IPS-20b (cell line): ENCODE measurements around the gene ITSN1.
A peak's percentile ranks its signal among the peaks of the same experiment; 100 is the strongest.

Experiments used
- H3K27ac ChIP-seq: one replicate; pipeline ENCODE4 v1.5.1; 2013; ENCODE audit warnings: low read length
- H3K27me3 ChIP-seq: 2 replicates; pipeline ENCODE4 v1.6.1; 2013; ENCODE audit warnings: mild to moderate bottlenecking, low read length, inconsistent platforms; ENCODE audit not compliant: insufficient read depth
- H3K36me3 ChIP-seq: 2 replicates; pipeline ENCODE4 v1.6.1; 2013; ENCODE audit warnings: low read depth, mild to moderate bottlenecking, inconsistent platforms, low read length, moderate library complexity; ENCODE audit not compliant: insufficient read depth
- H3K4me1 ChIP-seq: 2 replicates; pipeline ENCODE4 v1.6.1; 2013; ENCODE audit warnings: mild to moderate bottlenecking, control low read depth, inconsistent platforms, low read length, moderate library complexity; ENCODE audit not compliant: insufficient read depth
- H3K4me3 ChIP-seq: 2 replicates; pipeline ENCODE4 v1.5.1; 2013; ENCODE audit warnings: mild to moderate bottlenecking, low read length, inconsistent platforms
- H3K9ac ChIP-seq: 2 replicates; pipeline ENCODE4 v1.6.1; 2013; ENCODE audit warnings: low read depth, mild to moderate bottlenecking, inconsistent platforms, low read length, moderate library complexity
- H3K9me3 ChIP-seq: 2 replicates; pipeline ENCODE4 v1.6.1; 2013; ENCODE audit warnings: mild to moderate bottlenecking, low read depth, low read length, inconsistent platforms; ENCODE audit not compliant: insufficient read depth

The ITSN1 gene

DNA sequence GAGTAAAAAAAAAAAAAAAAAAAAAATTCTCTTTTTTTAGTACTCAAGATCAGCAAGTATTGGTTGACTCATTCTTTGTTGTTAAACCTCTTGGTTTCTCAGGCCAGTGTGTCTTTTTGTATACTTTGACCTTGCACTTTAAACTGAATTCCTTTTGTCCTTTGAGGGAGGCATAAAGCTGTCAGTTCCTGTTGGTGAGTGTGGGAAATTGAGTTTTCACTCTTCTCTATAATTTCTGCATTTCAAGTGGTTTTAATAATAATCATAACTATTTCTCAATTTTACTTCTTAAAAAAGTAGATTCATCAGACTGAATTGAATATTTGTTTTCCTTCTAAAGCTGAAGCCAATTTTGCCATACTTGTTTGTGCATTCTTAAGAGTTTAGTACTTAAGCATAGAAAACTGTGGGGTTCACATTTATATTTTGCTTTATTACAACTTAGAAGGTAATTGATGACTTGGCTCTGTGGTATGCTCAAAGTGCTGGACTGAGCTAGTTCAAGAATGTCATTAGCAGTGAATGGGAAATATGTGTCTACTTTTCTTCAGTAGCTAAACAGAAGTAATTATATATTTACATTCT, 43.4 kb downstream of the ITSN1 start:
- H3K9me3 ChIP-seq: no peaks in the 10 kb centered on the region
- H3K36me3 ChIP-seq: no peaks in the 10 kb centered on the region
- H3K4me3 ChIP-seq: peak overlapping the region; percentile 56
- H3K27ac ChIP-seq: peak overlapping the region; percentile 69
- peaks cover 62% of the 10 kb centered on the region for H3K4me1 ChIP-seq
- peak overlapping the region; percentile 60; the same call in 1 of the 2 replicates for H3K9ac ChIP-seq
- H3K27me3 ChIP-seq: no peaks in the 10 kb centered on the region

GRCh38 chr21:33686386-33686785, 44.1 kb downstream of the ITSN1 start:
- peaks cover 62% of the 10 kb centered on the region for H3K4me1 ChIP-seq
- no peak overlapping the region; the same call in 1 of the 2 replicates for H3K4me3 ChIP-seq
- peak overlapping the region; percentile 1; the same call in 1 of the 2 replicates for H3K9ac ChIP-seq
- no peaks in the 10 kb centered on the region for H3K27me3 ChIP-seq
- H3K9me3 ChIP-seq: no peaks in the 10 kb centered on the region
- H3K27ac ChIP-seq: peak overlapping the region; percentile 0
- no peaks in the 10 kb centered on the region for H3K36me3 ChIP-seq

GRCh38 chr21:33687634-33688033, 45.3 kb downstream of the ITSN1 start:
- no peaks in the 10 kb centered on the region for H3K27me3 ChIP-seq
- no peaks in the 10 kb centered on the region for H3K9me3 ChIP-seq
- H3K27ac ChIP-seq: no peak overlapping the region
- no peaks in the 10 kb centered on the region for H3K36me3 ChIP-seq
- H3K9ac ChIP-seq: peak overlapping the region; percentile 10; the same call in 1 of the 2 replicates
- no peak overlapping the region for H3K4me3 ChIP-seq
- peaks cover 72% of the 10 kb centered on the region for H3K4me1 ChIP-seq

DNA sequence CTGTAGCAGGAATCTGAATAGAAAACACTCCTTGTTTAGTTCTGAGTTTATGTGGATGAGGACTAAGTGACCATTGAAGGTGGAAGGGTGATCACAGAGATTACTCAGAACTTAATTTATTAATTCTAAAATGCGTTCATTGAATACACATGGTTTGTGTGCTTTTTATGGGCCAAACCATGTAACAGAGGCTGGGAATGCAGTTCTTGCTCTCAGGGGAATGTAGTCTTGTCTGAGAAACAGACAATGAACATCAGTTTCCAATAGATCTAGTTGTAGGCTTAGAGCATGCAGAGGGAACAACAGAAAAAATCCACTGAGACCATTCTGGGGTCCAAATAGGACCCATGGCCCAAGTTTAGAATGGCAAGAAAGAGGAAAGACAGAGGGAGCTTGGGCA, 46.1 kb downstream of the ITSN1 start:
- Histone ChIP-seq H3K27me3 (no peaks in the 10 kb centered on the region), H3K27ac (no peak overlapping the region), H3K9ac (no peak overlapping the region), H3K4me1 (peaks cover 65% of the 10 kb centered on the region), H3K36me3 (no peaks in the 10 kb centered on the region), H3K9me3 (no peaks in the 10 kb centered on the region), H3K4me3 (no peak overlapping the region)

- Histone ChIP-seq H3K9ac (0 out of 2 replicates have a peak overlapping the region, but pooled peaks have one; percentile 13), H3K36me3 (no peaks in the 10 kb centered on the region), H3K27me3 (no peaks in the 10 kb centered on the region), H3K4me3 (0 out of 2 replicates have a peak overlapping the region, but pooled peaks have one; percentile 14), H3K9me3 (no peaks in the 10 kb centered on the region), H3K4me1 (peaks cover 49% of the 10 kb centered on the region), H3K27ac (no peak overlapping the region)
These were observed 48.6 kb downstream of the ITSN1 start for GRCh38 chr21:33690874-33691273.

DNA sequence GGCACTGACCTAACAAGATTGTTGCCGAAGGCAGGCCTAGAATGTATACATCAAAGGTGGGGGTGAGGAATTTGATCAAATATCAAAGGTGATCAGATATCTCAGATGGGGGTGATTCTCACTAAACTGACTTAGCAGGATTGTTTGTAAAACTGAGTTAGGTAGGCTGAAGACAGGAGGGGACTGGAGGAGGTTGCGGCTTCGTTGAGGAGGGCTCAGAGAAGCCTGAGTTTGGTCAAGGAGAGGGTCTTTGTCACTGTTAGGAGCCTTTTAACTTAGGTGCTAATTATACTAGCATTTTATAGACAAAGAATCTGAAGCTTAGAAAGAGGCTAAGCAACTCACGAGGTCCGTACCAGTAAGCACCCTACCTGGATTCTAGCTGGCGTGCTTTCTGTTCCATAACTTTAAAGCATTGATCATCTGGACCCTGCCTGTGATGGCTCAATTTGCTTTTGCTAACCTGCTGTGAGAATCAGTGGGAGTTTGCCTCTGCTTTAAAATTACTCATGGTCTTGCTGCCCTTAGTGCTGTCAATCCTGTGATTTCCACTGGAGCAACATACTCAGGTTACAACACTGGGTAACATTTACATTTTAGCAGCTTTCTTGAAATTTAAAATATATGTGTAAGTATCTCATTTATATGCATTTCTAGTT, 49.8 kb downstream of the ITSN1 start:
- H3K4me1 ChIP-seq: peaks cover 42% of the 10 kb centered on the region

DNA sequence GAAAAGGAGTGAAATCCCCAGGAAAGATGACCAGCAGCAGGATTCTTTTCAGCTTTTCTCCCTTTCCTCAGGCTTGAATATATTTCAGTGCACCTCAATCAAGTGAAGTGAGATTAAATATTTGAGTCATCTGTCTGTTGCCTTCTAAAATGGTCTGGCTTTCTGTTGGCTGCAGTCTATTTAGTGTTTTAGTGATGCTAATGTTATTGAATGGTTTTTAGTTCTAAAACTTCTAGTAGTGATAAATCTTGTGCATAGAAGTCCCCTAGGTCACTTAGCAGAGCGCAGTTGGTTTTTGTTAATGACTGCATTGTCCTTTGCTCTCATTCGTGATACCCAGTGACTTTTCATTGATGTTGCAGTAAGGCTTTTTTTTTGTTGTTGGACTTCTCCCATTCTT, 53.5 kb downstream of the ITSN1 start:
- peaks cover 38% of the 10 kb centered on the region for H3K4me1 ChIP-seq

More for the DNA sequence above, 49.8 kb downstream of the ITSN1 start:
- Histone ChIP-seq H3K9me3 (no peaks in the 10 kb centered on the region), H3K27me3 (no peaks in the 10 kb centered on the region), H3K4me3 (0 out of 2 replicates have a peak overlapping the region, but pooled peaks have one; percentile 14), H3K27ac (no peak overlapping the region), H3K36me3 (no peaks in the 10 kb centered on the region), H3K9ac (0 out of 2 replicates have a peak overlapping the region, but pooled peaks have one; percentile 13)

DNA sequence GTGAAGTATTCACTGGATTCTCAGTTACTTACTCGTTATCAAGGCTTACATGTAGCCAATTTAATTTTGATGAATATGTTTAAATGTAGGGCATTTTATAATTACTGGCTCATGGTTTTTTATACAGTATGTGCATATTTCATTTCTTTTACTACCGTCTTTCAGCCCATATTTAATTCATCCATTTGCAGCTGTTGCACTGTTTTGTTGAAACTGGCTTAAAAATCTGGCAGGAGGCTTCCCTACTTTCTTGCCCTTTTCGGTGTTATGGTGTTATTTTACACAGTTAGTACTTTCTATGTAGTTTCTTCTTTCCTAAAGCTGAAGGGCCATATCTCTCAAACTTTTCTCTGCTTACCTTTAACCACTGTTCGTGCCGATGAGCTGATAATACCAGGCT, 54.2 kb downstream of the ITSN1 start:
- Histone ChIP-seq H3K27me3 (no peaks in the 10 kb centered on the region), H3K9ac (no peak overlapping the region), H3K4me3 (no peak overlapping the region), H3K4me1 (peaks cover 31% of the 10 kb centered on the region), H3K36me3 (no peaks in the 10 kb centered on the region), H3K27ac (no peak overlapping the region), H3K9me3 (no peaks in the 10 kb centered on the region)

More for the DNA sequence above, 53.5 kb downstream of the ITSN1 start:
- no peaks in the 10 kb centered on the region for H3K9me3 ChIP-seq
- no peaks in the 10 kb centered on the region for H3K27me3 ChIP-seq
- no peak overlapping the region for H3K4me3 ChIP-seq
- H3K36me3 ChIP-seq: no peaks in the 10 kb centered on the region
- H3K27ac ChIP-seq: no peak overlapping the region
- no peak overlapping the region for H3K9ac ChIP-seq

DNA sequence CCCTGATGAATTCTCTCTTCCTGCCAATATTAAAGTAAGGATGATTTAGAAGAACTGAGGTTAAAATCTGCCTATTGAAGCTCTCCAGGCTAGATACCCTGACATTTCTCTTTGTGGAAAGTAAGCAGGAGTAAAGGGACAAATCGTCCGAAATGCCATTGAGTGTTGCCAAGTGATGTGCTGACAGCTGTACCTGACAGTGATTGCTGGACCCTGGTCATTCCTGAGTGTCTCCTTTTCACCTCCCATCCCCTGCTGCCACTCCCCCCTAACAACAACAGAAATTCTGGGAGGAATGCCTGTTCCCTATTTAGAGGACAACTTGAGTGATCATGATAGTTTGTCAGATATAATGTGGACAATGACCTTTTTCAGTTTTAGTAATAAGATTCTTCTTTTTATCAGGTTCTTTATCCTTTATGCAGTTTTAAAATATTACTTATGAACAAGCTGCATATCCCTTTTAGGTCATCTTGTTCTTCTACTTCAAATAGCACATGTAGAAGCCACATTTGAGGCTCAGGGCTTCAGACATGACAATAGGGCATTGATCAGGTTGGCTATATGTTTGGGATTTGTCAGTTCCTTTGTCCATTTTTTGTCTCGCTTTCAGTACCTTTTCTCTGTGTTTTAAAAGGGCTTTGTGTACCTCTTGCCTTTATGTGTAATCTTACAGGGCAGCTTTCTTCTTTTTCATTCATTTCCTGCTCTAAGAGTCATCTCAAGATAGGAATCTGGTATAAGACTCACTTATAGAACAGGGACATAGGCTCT, 56.0 kb downstream of the ITSN1 start:
- Histone ChIP-seq H3K36me3 (no peaks in the 10 kb centered on the region), H3K9me3 (no peaks in the 10 kb centered on the region), H3K27ac (no peak overlapping the region), H3K9ac (no peak overlapping the region; the same call in 1 of the 2 replicates), H3K4me3 (no peak overlapping the region), H3K4me1 (peaks cover 22% of the 10 kb centered on the region), H3K27me3 (no peaks in the 10 kb centered on the region)

- Histone ChIP-seq H3K9me3 (no peaks in the 10 kb centered on the region), H3K4me3 (no peak overlapping the region), H3K9ac (no peak overlapping the region), H3K4me1 (peaks cover 22% of the 10 kb centered on the region), H3K27ac (no peak overlapping the region), H3K27me3 (no peaks in the 10 kb centered on the region), H3K36me3 (no peaks in the 10 kb centered on the region)
These were observed 57.0 kb downstream of the ITSN1 start for GRCh38 chr21:33699277-33699676.

DNA sequence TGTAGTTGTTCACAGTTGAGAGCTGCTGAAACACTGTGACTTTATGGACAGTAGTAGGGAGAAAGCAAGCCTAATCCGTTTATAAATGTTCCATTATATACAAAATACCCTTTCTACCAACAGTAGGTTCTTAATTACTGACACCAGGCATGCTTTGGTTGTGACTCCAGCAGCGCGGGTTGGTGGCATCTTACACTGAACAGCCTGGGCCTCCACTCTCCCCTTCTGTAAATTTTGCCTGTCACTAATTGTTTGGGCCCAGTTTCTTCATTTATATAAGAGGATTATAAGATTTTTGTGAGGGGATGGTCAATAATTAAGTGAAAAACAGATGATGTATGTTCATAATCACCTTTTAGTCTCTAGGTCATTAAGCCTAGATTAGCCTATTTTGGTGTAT, 58.2 kb downstream of the ITSN1 start:
- Histone ChIP-seq H3K27ac (no peak overlapping the region), H3K9me3 (no peaks in the 10 kb centered on the region), H3K36me3 (no peaks in the 10 kb centered on the region), H3K9ac (no peak overlapping the region), H3K4me3 (no peak overlapping the region), H3K4me1 (peaks cover 19% of the 10 kb centered on the region), H3K27me3 (no peaks in the 10 kb centered on the region)
